ENCODE measurements around the gene INPP4B.

INPP4B gene

DNA sequence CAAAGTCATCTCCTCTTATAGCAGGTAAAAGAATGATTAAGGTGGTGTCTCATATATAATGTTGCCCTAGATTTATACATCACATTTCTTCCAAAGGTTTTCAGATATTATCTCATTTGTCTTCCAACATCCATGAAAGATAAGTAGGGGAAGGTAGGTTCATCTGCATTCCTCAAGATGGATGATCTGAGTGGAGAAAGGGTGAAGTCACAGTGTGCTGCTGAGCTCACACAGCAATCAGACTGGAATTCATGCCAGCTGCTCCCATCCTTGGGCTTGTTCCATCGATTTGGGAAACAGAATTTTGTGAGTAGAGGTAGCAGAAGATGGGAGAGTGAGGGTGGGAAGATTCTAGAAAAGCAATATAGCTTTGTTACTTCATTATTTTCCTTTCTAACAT, 482.4 kb downstream of the INPP4B start:
- TF ChIP-seq ZFX (IDR thresholded peaks at IDR 0.05; ENCODE audit: borderline replicate concordance) = no peak
- TF ChIP-seq, protein P1, sequence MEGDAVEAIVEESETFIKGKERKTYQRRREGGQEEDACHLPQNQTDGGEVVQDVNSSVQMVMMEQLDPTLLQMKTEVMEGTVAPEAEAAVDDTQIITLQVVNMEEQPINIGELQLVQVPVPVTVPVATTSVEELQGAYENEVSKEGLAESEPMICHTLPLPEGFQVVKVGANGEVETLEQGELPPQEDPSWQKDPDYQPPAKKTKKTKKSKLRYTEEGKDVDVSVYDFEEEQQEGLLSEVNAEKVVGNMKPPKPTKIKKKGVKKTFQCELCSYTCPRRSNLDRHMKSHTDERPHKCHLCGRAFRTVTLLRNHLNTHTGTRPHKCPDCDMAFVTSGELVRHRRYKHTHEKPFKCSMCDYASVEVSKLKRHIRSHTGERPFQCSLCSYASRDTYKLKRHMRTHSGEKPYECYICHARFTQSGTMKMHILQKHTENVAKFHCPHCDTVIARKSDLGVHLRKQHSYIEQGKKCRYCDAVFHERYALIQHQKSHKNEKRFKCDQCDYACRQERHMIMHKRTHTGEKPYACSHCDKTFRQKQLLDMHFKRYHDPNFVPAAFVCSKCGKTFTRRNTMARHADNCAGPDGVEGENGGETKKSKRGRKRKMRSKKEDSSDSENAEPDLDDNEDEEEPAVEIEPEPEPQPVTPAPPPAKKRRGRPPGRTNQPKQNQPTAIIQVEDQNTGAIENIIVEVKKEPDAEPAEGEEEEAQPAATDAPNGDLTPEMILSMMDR (IDR thresholded peaks at IDR 0.05) = no peak
- H3K27ac ChIP-seq = no peak overlapping the region

DNA sequence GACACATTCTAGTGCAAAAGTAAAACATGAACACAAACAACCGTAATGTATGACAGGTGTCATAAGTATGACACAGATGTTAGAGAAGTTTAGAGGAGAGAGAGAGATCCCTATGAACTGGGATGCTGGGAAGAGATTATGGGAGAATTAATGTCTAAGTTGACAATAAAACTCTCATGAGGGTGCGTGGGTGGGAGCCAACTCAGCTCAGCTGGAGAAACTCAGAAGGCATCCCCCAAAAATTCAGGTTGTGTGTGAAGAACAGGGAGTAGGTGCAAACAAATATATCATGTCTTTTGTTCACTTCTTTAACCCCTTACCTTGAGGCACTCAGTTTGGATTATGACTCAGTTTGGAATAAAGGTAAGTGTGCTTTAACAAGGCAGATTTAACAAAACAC, 484.1 kb downstream of the INPP4B start:
- TF ChIP-seq, protein P1 (IDR thresholded peaks at IDR 0.05) = no peak
- TF ChIP-seq ZFX (IDR thresholded peaks at IDR 0.05; ENCODE audit: borderline replicate concordance) = no peak
- H3K27ac ChIP-seq = no peak overlapping the region

DNA sequence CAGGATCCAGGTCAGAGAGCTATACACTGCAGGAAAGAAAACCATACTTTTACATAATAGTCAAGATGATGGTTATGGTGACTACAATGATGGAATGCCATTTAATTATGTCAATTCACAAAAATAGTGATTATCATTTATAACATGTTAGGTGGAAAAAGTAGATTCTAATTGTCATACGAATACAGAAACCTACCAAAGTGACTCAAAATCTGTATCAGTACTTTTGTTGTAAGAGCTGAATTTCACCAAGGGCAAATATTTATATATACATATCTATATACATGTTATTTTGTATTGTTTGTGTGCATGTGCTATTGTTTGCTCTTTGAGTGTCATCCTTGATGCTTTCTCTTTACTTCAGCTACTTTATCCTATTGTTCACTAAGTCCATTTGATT, 485.4 kb downstream of the INPP4B start:
- TF ChIP-seq, protein P1 (IDR thresholded peaks at IDR 0.05) = no peak
- TF ChIP-seq ZFX (IDR thresholded peaks at IDR 0.05; ENCODE audit: borderline replicate concordance) = no peak
- no peak overlapping the region for H3K27ac ChIP-seq

DNA sequence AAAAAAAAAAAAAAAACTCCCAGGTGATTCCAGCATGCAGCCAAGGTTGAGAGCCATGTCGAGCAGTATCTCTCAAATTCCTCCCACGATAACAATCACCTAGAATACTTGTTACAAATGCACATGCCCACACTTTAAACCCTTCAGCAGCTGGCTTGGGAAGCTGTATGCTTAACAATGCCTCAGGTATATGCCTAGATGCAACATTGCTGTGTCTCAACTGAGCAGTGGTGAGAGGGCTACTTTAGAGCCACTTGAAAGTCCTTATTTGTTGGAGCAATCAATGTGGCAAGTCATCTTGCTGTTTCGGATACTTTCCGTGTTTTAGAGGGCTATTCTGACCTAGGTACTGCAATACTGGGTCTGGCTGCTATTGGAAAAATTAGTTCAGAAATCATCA, 487.4 kb downstream of the INPP4B start:
- H3K27ac ChIP-seq = no peak overlapping the region
- no peak for TF ChIP-seq ZFX (IDR thresholded peaks at IDR 0.05; ENCODE audit: borderline replicate concordance)
- TF ChIP-seq, protein P1 (IDR thresholded peaks at IDR 0.05) = no peak

DNA sequence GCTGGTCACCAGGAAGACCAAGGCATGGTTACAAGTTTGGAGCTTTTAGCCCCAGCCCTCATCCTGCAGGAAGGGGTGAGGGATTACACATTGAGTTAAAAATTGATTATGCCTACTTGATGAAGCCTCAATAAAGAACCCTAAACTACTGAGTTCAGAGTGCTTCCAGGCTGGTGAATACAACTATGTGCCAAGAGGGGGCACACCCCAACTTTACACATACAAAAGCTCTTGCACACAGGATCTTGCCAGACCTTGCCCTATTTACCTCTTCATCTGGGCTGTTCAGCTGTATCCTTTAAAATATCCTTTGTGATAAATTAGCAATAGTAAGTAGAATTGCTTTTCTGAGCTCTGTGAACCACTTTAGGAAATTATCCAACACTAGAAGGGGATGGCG, 489.3 kb downstream of the INPP4B start:
- H3K27ac ChIP-seq = no peak overlapping the region
- TF ChIP-seq, protein P1 (IDR thresholded peaks at IDR 0.05) = no peak
- no peak for TF ChIP-seq ZFX (IDR thresholded peaks at IDR 0.05; ENCODE audit: borderline replicate concordance)

DNA sequence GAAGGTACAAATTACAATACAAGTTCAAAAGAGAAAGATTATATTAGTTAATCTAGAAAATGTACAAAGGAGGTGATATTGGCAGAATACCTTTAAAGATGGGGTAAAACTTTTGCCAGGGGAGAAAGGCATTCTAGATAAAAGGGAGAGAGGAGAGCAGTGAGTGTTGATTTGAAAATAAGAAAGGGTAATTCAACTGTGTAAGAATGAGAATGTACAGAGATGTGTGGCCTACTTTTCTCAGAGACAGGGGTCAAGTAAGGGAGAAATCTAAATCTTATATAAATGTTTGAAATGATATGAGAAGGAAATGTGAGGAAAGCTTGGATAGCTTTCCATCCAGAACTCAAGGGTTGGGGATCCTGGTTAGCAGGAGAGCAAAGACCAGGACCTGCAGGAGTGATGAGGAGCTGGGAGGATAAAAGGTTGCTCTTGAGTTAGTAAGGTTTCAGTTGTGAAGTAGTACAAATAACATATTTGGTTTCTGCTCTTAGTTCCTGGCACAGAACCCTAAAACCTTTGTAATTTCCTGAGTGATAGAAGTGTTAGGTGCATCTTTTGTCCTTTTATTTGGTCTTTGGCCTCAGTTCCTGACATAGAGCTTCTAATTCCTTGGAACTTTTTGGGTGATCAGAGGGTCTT, 489.9 kb downstream of the INPP4B start:
- no peak overlapping the region for H3K27ac ChIP-seq
- TF ChIP-seq, protein P1 (IDR thresholded peaks at IDR 0.05) = no peak
- TF ChIP-seq ZFX (IDR thresholded peaks at IDR 0.05; ENCODE audit: borderline replicate concordance) = no peak

DNA sequence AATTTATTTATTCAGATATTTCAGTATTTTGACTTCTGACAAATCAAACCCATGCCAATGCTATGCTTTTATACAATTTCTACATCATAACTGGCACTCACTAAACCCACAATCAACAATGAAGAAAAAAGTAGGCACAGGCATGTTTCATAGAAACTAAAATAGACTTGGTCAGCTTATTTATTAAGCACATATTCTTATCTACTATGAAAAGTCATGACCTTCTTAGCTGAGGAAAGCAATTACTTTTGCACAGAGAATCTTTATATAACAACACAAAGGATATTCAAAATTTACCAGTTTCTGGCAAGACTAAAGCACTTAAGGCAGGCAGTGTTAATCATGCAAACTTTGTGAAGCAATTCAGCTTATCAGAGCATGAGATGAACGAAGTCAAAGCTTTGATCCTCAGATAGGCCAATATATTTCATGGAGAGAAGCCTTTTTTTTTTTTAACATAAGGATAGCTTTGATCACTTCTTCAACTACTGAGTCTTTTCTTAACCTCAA, 490.6 kb downstream of the INPP4B start:
- H3K27ac ChIP-seq = no peak overlapping the region
- TF ChIP-seq ZFX (IDR thresholded peaks at IDR 0.05; ENCODE audit: borderline replicate concordance) = no peak
- TF ChIP-seq, protein P1 (IDR thresholded peaks at IDR 0.05) = no peak

Measured in 22Rv1 (cell line).